Left lung (tissue), 10 donors: ENCODE results near the gene MBD3. TPM values are rescaled to one million over a fixed set of nuclear protein-coding genes. Genes with fewer than 3 reads are reported as not detected.

Experiments
- ATAC-seq: fragments of 200-7000 bp; cut with Tn5 transposase; one replicate; pipeline ENCODE4 v1.9.1; 2020; ENCODE audit warnings: moderate library complexity
- DNase-seq, 4 donors: peaks; one replicate each; pipeline ENCODE4 v3.0.0-alpha.2; 2013 to 2020
- H3K27ac ChIP-seq, 2 donors: fragments of 200-600 bp; sonication (generic) in 1 of 2; one replicate each; pipeline versions ENCODE4 v1.5.0 to v1.8.0; 2020 to 2021
- H3K27me3 ChIP-seq, 2 donors: fragments of 200-600 bp; sonication (generic) in 1 of 2; one replicate each; pipeline versions ENCODE4 v1.5.0 to v1.8.0; 2020 to 2021
- H3K36me3 ChIP-seq, 2 donors: fragments of 200-600 bp; sonication (generic) in 1 of 2; one replicate each; pipeline versions ENCODE4 v1.5.0 to v1.8.0; 2020 to 2021
- H3K4me1 ChIP-seq, 2 donors: fragments of 200-600 bp; one replicate each; pipeline ENCODE4 v1.8.0; 2021
- H3K4me3 ChIP-seq, 2 donors: fragments of 200-600 bp; sonication (generic) in 1 of 2; one replicate each; pipeline versions ENCODE4 v1.5.0 to v1.8.0; 2020 to 2021; ENCODE audit warnings: mild to moderate bottlenecking in 1 of 2
- H3K9me3 ChIP-seq, 2 donors: fragments of 200-600 bp; sonication (generic) in 1 of 2; one replicate each; pipeline versions ENCODE4 v1.5.0 to v1.8.0; 2020 to 2021
- intact Hi-C, 2 donors: fragments of 100-400 bp; cut with DNase I; formaldehyde crosslinking; loops; one replicate each; pipeline versions ENCODE4 v1.11.2 to v1.14.2; 2022
- polyA plus RNA-seq, 6 donors: library from polyadenylated mRNA; unstranded; fragments of 120-200 nt; gene quantifications; one replicate each; pipeline ENCODE4 v1.2.1, GENCODE V29; 2013; ENCODE audit not compliant: insufficient read length in 6 of 6
- total RNA-seq, 2 donors: library from RNA; stranded (reverse); fragmentation: NEBNext Ultra II Directional; extraction: Animal tissue kit (Norgen Biotek cat#: 25700); gene quantifications; one replicate each; pipeline ENCODE4 v1.2.1, GENCODE V29; 2021
- TF ChIP-seq, protein P1 (sequence below), 2 donors: fragments of 200-600 bp; sonication (generic) in 1 of 2; IDR thresholded peaks; one replicate each; pipeline versions ENCODE4 v1.5.0 to v1.8.0; 2021; ENCODE audit warnings: antibody characterized with exemption in 2 of 2
- donor health status: DM: no; HTN: yes; CAD: no.
- donor health status: DM: no; HTN: no; CAD: no.

MBD3 gene
- total and polyA plus RNA-seq, 8 donors, result 40.4 to 91.9 (median 59.0) TPM

DNA sequence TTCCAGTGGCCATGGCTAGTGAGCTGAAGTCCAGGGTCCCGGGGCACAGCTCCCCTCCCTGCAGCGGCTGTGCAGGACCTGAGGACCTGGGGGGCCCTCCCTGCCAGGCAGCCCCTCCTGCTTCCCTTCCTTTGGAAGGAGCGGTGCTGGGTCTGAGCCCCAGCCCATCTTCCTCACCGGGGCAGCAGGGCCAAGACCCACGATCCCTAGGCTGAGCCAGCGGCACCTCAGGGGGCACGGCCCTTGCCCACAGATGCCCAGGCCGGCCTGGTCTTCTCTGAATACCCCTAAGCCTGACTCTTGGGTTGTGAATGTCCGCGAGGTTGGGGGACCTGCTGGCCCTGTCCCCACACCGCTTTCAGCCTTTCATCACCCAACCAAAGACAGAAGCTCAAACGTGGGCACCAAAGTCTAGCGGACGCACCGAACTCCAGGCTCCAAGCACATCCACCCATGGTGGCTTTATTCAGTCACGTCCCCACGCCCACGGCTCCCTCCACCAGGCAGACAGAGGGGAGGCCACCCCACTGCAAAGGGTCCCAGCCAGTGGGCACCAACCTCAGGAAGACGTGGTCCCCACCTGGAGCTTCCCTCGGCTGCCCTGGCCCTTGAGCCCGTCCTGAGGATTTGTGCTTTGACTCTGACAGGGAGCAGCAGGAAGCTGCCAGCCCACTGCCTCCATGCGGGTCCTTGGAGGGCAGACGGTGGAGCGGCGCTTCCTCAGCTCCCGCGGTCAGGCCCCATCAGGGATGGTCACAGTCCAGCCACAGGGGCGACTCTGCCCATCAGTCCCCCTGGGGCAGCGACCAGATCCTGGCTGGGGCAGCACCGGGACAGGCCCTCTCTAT lies 16.2 kb downstream of the MBD3 start:
- TF ChIP-seq, protein P1, sequence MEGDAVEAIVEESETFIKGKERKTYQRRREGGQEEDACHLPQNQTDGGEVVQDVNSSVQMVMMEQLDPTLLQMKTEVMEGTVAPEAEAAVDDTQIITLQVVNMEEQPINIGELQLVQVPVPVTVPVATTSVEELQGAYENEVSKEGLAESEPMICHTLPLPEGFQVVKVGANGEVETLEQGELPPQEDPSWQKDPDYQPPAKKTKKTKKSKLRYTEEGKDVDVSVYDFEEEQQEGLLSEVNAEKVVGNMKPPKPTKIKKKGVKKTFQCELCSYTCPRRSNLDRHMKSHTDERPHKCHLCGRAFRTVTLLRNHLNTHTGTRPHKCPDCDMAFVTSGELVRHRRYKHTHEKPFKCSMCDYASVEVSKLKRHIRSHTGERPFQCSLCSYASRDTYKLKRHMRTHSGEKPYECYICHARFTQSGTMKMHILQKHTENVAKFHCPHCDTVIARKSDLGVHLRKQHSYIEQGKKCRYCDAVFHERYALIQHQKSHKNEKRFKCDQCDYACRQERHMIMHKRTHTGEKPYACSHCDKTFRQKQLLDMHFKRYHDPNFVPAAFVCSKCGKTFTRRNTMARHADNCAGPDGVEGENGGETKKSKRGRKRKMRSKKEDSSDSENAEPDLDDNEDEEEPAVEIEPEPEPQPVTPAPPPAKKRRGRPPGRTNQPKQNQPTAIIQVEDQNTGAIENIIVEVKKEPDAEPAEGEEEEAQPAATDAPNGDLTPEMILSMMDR (IDR thresholded peaks at IDR 0.05), result no peak
- Histone ChIP-seq H3K36me3 (peaks cover 0 to 51% of the 10 kb centered on the region in 2 donors), H3K9me3 (no peaks in the 10 kb centered on the region), H3K4me3 (no peak overlapping the region), H3K27ac (no peak overlapping the region), H3K4me1 (no peaks in the 10 kb centered on the region), H3K27me3 (no peaks in the 10 kb centered on the region)
- ATAC-seq, result no peak
- intact Hi-C loops, result no loop called here
- DNase-seq, result no peak

DNA sequence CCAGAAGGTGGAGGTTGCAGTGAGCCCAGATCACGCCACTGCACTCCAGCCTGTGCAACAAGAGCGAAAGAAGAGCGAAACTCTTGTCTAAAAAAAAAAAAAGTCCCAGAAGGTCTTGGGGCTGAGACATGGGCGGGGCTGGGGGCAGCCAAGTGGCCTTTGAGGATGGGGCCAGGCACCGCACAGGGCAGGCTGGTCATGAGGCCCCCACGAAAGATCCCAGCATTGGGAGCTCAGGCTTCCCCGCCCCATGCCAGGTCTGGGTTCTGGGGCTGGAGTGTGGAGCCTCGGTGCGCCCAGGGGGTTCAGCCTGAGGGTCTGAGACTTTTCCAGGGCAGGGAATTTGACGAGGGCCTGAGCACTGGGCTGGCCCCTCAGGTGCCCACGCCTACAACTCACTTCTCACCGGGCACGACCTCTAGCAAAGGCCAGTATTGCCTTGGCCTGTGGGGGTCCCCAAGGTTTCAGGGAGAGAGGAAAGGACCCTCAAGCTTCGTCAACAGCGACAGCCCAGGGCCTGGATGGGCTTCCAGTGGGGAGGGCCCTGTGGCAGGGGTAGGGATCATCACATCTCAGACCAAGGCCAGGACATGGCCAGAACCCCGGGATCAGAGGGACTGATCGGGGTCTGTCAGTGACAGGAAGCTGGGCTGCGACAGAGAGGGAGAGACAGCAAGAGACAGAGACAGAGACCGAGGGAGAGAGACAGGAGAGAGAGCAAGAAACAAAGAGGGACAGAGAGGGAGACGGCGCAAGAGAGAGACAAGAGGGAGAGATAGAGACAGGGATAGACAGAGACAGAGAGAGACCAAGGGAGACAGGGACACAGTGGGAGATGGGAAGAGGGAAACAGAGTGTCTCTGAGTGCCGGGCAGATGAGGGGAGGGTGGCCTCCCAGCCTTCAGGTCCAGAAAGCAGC lies 17.1 kb downstream of the MBD3 start:
- Histone ChIP-seq H3K4me3 (no peak overlapping the region), H3K9me3 (no peaks in the 10 kb centered on the region), H3K4me1 (no peaks in the 10 kb centered on the region), H3K27ac (no peak overlapping the region), H3K27me3 (no peaks in the 10 kb centered on the region), H3K36me3 (peaks cover 0 to 42% of the 10 kb centered on the region in 2 donors)
- DNase-seq (no peak), ATAC-seq (no peak)
- intact Hi-C loops, result no loop called here
- TF ChIP-seq, protein P1 (IDR thresholded peaks at IDR 0.05), result no peak

DNA sequence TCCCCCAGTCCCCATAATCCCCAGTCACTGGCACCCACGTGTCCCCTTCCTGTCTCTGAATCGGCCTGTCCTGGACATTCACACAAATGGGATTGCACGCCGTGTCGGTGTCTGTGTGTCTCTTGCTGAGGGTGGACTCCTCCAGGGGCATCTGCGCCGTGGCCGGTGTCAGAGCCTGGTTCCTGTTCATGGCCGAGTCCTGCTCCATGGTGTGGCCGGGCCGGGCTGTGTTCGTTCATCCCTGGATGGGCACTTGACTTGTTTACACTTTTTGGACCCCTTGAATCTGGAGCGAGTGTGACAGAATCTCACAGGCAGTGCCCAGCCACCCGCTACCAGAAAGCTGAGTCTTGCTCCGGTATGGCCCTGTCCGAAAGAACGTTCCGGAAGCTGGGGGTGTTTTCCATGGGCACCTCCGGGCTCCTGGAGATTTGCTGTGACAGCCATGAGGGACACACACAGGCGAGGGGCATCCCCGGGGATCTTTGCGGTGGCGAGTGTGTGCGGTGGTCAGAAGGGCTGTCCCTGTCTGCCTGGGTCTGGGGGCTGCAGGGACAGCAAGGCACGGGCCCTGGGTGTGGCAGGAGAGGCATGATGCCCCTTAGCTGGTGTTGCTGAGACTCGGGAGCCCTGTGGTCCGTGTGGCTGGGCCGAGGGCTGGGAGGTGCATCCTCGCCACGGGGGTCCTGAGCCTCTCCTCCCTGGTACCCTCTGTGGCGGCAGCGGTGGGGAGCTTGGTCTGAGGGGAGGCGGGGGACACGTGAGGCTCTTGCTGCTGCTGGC lies 18.1 kb downstream of the MBD3 start:
- TF ChIP-seq, protein P1 (IDR thresholded peaks at IDR 0.05), result no peak
- Histone ChIP-seq H3K27me3 (peaks cover 0 to 4% of the 10 kb centered on the region in 2 donors), H3K27ac (no peak overlapping the region), H3K4me1 (no peaks in the 10 kb centered on the region), H3K4me3 (no peak overlapping the region), H3K36me3 (peaks cover 0 to 32% of the 10 kb centered on the region in 2 donors), H3K9me3 (no peaks in the 10 kb centered on the region)
- no peak for ATAC-seq
- DNase-seq, result no peak
- intact Hi-C loops, result no loop called here

DNA sequence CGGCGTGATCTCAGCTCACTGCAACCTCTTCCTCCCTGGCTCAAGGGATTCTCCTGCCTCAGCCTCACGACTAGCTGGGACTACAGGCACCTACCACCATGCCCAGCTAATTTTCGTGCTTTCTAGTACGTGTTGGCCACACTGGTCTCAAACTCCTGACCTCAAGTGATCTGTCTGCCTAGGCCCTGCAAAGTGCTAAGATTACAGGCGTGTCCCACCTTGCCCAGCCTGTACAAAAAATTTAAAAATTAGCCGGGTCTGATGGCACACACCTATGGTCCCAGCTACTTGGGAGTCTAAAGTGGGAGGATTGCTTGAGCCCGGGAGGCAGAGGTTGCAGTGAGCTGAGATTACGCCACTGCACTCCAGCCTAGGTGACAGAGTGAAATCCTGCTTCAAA lies 19.9 kb downstream of the MBD3 start:
- Histone ChIP-seq H3K9me3 (no peaks in the 10 kb centered on the region), H3K27ac (no peak overlapping the region), H3K36me3 (peaks cover 0 to 15% of the 10 kb centered on the region in 2 donors), H3K4me1 (peaks cover 4 to 5% of the 10 kb centered on the region in 2 donors), H3K4me3 (no peak overlapping the region), H3K27me3 (peaks cover 0 to 14% of the 10 kb centered on the region in 2 donors)
- TF ChIP-seq, protein P1 (IDR thresholded peaks at IDR 0.05), result no peak
- intact Hi-C loops, result no loop called here
- ATAC-seq (no peak), DNase-seq (no peak)
